WTC11 (cell line): ENCODE measurements around the gene WRAP53. TPM values are rescaled to one million over a fixed set of nuclear protein-coding genes. Genes with fewer than 3 reads are reported as not detected.

Experiments
- ATAC-seq: fragments of 200-7000 bp; cut with Tn5 transposase; 2 replicates; pipeline ENCODE4 v1.10.0; 2021; ENCODE audit warnings: mild to moderate bottlenecking, moderate library complexity
- CTCF ChIA-PET: fragments of 300-600 bp; sonication (Branson Sonifier 250); formaldehyde crosslinking; loops from one replicate; lab custom pipeline; 2021; ENCODE audit warnings: antibody characterized with exemption; lab: Charles Lee
- POLR2A ChIA-PET: fragments of 350-600 bp; sonication (Branson Sonifier 250); formaldehyde crosslinking; loops from one replicate; lab custom pipeline; 2021; ENCODE audit warnings: antibody characterized with exemption; lab: Charles Lee
- DNase-seq: peaks from one replicate; pipeline ENCODE4 v3.0.0; 2021; ENCODE audit warnings: low spot score
- H3K27ac Mint-ChIP-seq: 2 replicates; pipeline ENCODE4 v1.8.0; 2021; ENCODE audit warnings: mixed read lengths
- H3K27me3 Mint-ChIP-seq: 2 replicates; pipeline ENCODE4 v1.8.0; 2021; ENCODE audit warnings: low read depth, mild to moderate bottlenecking, moderate library complexity, mixed read lengths
- H3K36me3 Mint-ChIP-seq: 2 replicates; pipeline ENCODE4 v1.8.0; 2021; ENCODE audit warnings: mixed read lengths
- H3K4me1 Mint-ChIP-seq: 2 replicates; pipeline ENCODE4 v1.8.0; 2022; ENCODE audit warnings: mixed read lengths
- H3K4me3 Mint-ChIP-seq: 2 replicates; pipeline ENCODE4 v1.8.0; 2021; ENCODE audit warnings: mild to moderate bottlenecking, moderate library complexity, mixed read lengths
- H3K9me3 Mint-ChIP-seq: 2 replicates; pipeline ENCODE4 v1.8.0; 2021; ENCODE audit warnings: mixed read lengths
- CREB1 ChIP-seq: sonication (generic); formaldehyde crosslinking; IDR thresholded peaks from 2 replicates; pipeline ENCODE4 v1.8.0; 2023; ENCODE audit warnings: mild to moderate bottlenecking, missing genetic modification reagents
- CREM ChIP-seq: sonication (generic); formaldehyde crosslinking; IDR thresholded peaks from 2 replicates; pipeline ENCODE4 v1.8.1; 2022; ENCODE audit warnings: mild to moderate bottlenecking, missing genetic modification reagents, moderate library complexity
- ELF4 ChIP-seq: sonication (generic); formaldehyde crosslinking; IDR thresholded peaks from 2 replicates; pipeline ENCODE4 v1.8.1; 2022; ENCODE audit warnings: low read depth, mild to moderate bottlenecking, moderate library complexity, missing genetic modification reagents
- FOXJ3 ChIP-seq: sonication (generic); formaldehyde crosslinking; IDR thresholded peaks from 2 replicates; pipeline ENCODE4 v1.9.0; 2021; ENCODE audit warnings: missing genetic modification reagents, mild to moderate bottlenecking, borderline replicate concordance
- FOXP1 ChIP-seq: sonication (generic); formaldehyde crosslinking; IDR thresholded peaks from 2 replicates; pipeline ENCODE4 v1.8.0; 2022; ENCODE audit warnings: missing genetic modification reagents, mild to moderate bottlenecking, moderate library complexity, borderline replicate concordance
- GTF2I ChIP-seq: fragments of 250-450 bp; sonication (Bioruptor Pico); conservative IDR thresholded peaks from 2 replicates; pipeline ENCODE4 v1.4.0; 2021; ENCODE audit warnings: mild to moderate bottlenecking
- IRF2 ChIP-seq: sonication (generic); formaldehyde crosslinking; IDR thresholded peaks from 2 replicates; pipeline ENCODE4 v1.8.0; 2022; ENCODE audit warnings: low read depth, missing genetic modification reagents, borderline replicate concordance
- MAX ChIP-seq: sonication (generic); formaldehyde crosslinking; IDR thresholded peaks from 2 replicates; pipeline ENCODE4 v1.8.0; 2022; ENCODE audit warnings: mild to moderate bottlenecking, missing genetic modification reagents
- MXD4 ChIP-seq: fragments of 250-450 bp; sonication (Bioruptor Pico); IDR thresholded peaks from 2 replicates; pipeline ENCODE4 v1.8.0; 2021; ENCODE audit warnings: mild to moderate bottlenecking, moderate library complexity, borderline replicate concordance
- MYBL2 ChIP-seq: sonication (generic); formaldehyde crosslinking; IDR thresholded peaks from 2 replicates; pipeline ENCODE4 v1.8.1; 2023; ENCODE audit warnings: mild to moderate bottlenecking, moderate library complexity, missing genetic modification reagents
- NFYB ChIP-seq: sonication (generic); formaldehyde crosslinking; conservative IDR thresholded peaks from 2 replicates; pipeline ENCODE4 v1.8.0; 2022; ENCODE audit warnings: low read depth, missing genetic modification reagents
- NR3C1 ChIP-seq: sonication (generic); formaldehyde crosslinking; conservative IDR thresholded peaks from 2 replicates; pipeline ENCODE4 v1.8.1; 2023; ENCODE audit warnings: low read depth, mild to moderate bottlenecking, missing genetic modification reagents
- RELA ChIP-seq: sonication (generic); formaldehyde crosslinking; IDR thresholded peaks from 2 replicates; pipeline ENCODE4 v1.8.1; 2022; ENCODE audit warnings: missing genetic modification reagents, mild to moderate bottlenecking, borderline replicate concordance
- ZMAT4 ChIP-seq: fragments of 250-450 bp; sonication (Bioruptor Pico); IDR thresholded peaks from 2 replicates; pipeline ENCODE4 v1.9.0; 2021; ENCODE audit warnings: mild to moderate bottlenecking
- ZNF121 ChIP-seq: sonication (generic); formaldehyde crosslinking; IDR thresholded peaks from 2 replicates; pipeline ENCODE4 v1.8.0; 2023; ENCODE audit warnings: missing genetic modification reagents
- ZNF396 ChIP-seq: fragments of 250-450 bp; sonication (Bioruptor Pico); IDR thresholded peaks from 2 replicates; pipeline ENCODE4 v1.8.0; 2021; ENCODE audit warnings: mild to moderate bottlenecking, moderate library complexity, borderline replicate concordance
- total RNA-seq: library from RNA; stranded (reverse); gene quantifications from 3 replicates; pipeline ENCODE4 v1.2.3, GENCODE V29; 2021
- TF ChIP-seq, protein P1 (sequence below): sonication (generic); formaldehyde crosslinking; IDR thresholded peaks from 2 replicates; pipeline ENCODE4 v1.8.1; 2022; ENCODE audit warnings: mild to moderate bottlenecking, moderate library complexity, missing genetic modification reagents
- TF ChIP-seq, protein P2 (sequence below): fragments of 250-450 bp; sonication (Bioruptor Pico); IDR thresholded peaks from 2 replicates; pipeline ENCODE4 v2.1.2; 2022; ENCODE audit warnings: mild to moderate bottlenecking, moderate library complexity
- TF ChIP-seq, protein P3 (sequence below): sonication (generic); formaldehyde crosslinking; IDR thresholded peaks from 2 replicates; pipeline ENCODE4 v1.8.1; 2022; ENCODE audit warnings: missing genetic modification reagents, borderline replicate concordance
- TF ChIP-seq, protein P4 (sequence below): sonication (generic); formaldehyde crosslinking; IDR thresholded peaks from 2 replicates; pipeline ENCODE4 v1.8.1; 2022; ENCODE audit warnings: mild to moderate bottlenecking, missing genetic modification reagents, moderate library complexity, borderline replicate concordance
- TF ChIP-seq, protein P5 (sequence below): fragments of 250-450 bp; sonication (Bioruptor Pico); IDR thresholded peaks from 2 replicates; pipeline ENCODE4 v1.9.0; 2021; ENCODE audit warnings: moderate library complexity, mild to moderate bottlenecking, inconsistent platforms, borderline replicate concordance
- TF ChIP-seq, protein P6 (sequence below): sonication (generic); formaldehyde crosslinking; IDR thresholded peaks from 2 replicates; pipeline ENCODE4 v1.8.0; 2023; ENCODE audit warnings: mild to moderate bottlenecking, missing genetic modification reagents

Gene WRAP53
- total RNA-seq, 1 experiment from 2014 or later, result 37.2 TPM

DNA sequence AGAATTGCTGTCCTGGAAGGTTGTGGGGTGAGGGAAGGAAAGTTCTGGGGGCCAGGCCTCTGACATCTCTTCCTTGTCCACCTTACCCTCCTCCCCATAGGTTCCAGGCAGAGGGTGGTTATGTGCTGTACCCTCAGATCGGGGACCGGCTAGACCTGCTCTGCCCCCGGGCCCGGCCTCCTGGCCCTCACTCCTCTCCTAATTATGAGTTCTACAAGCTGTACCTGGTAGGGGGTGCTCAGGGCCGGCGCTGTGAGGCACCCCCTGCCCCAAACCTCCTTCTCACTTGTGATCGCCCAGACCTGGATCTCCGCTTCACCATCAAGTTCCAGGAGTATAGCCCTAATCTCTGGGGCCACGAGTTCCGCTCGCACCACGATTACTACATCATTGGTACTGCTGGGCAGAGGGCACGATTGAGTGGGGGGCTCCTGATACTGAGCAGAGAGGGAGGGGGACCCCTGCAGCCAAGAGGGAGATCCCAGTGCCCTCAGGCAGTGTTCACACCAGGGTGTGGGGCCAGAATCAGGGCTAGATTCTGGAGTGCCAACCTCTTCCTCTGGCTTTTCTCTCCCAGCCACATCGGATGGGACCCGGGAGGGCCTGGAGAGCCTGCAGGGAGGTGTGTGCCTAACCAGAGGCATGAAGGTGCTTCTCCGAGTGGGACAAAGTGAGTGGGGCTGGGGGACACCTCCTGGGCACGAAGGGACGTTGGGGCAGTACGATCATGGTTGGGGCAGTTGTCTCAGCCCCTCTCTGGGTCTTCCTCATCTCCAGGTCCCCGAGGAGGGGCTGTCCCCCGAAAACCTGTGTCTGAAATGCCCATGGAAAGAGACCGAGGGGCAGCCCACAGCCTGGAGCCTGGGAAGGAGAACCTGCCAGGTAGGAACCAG is 19.8 kb downstream of the WRAP53 start (continued):
- no peak for TF ChIP-seq CREB1

- H3K27ac Mint-ChIP-seq, result no peak overlapping the region
- DNase-seq (no peak), ATAC-seq (no peak)
- H3K4me1 Mint-ChIP-seq, result peaks cover 41% of the 10 kb centered on the region
- H3K27me3 Mint-ChIP-seq, result peaks cover 30% of the 10 kb centered on the region
- H3K9me3 Mint-ChIP-seq, result no peaks in the 10 kb centered on the region
- CTCF ChIA-PET, result interaction anchor here (6.1 kb wide), 1 partner anchor 8 kb away, joined by 72 read pairs; the partner anchor contains the start of gene DNAH2
- H3K4me3 Mint-ChIP-seq, result no peak overlapping the region
- TF ChIP-seq GTF2I (CRISPR knock-in tag) (no peak), ZMAT4 (no peak), FOXP1 (CRISPR knock-in tag) (no peak), RELA (CRISPR knock-in tag) (no peak), ZNF121 (no peak), IRF2 (CRISPR knock-in tag) (no peak)
- TF ChIP-seq, protein P1, sequence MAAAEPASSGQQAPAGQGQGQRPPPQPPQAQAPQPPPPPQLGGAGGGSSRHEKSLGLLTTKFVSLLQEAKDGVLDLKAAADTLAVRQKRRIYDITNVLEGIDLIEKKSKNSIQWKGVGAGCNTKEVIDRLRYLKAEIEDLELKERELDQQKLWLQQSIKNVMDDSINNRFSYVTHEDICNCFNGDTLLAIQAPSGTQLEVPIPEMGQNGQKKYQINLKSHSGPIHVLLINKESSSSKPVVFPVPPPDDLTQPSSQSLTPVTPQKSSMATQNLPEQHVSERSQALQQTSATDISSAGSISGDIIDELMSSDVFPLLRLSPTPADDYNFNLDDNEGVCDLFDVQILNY, result no peak
- H3K36me3 Mint-ChIP-seq, result no peaks in the 10 kb centered on the region
- POLR2A ChIA-PET, result no interaction called here
Observed at GRCh38 chr17:7709031-7709430, 20.8 kb downstream of the WRAP53 start.

DNA sequence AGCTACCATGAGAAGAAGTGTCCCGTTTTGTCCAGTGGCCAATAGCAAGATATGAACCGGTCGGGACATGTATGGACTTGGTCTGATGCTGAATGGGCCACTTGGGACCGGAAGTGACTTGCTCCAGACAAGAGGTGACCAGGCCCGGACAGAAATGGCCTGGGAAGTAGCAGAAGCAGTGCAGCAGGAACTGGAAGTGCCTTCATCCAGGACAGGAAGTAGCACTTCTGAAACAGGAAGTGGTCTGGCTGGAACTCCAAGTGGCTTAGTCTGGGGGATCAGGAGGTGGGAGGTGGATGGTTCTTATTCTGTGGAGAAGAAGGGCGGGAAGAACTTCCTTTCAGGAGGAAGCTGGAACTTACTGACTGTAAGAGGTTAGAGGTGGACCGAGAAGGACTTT is 22.0 kb downstream of the WRAP53 start:
- TF ChIP-seq NFYB (CRISPR knock-in tag) (no peak), ELF4 (CRISPR knock-in tag) (no peak), MXD4 (CRISPR knock-in tag) (no peak), MYBL2 (CRISPR knock-in tag) (no peak), NR3C1 (CRISPR knock-in tag) (no peak), FOXJ3 (CRISPR knock-in tag) (no peak), MAX (CRISPR knock-in tag) (no peak), CREM (CRISPR knock-in tag) (no peak), ZNF396 (CRISPR knock-in tag) (no peak)
- TF ChIP-seq, protein P2, sequence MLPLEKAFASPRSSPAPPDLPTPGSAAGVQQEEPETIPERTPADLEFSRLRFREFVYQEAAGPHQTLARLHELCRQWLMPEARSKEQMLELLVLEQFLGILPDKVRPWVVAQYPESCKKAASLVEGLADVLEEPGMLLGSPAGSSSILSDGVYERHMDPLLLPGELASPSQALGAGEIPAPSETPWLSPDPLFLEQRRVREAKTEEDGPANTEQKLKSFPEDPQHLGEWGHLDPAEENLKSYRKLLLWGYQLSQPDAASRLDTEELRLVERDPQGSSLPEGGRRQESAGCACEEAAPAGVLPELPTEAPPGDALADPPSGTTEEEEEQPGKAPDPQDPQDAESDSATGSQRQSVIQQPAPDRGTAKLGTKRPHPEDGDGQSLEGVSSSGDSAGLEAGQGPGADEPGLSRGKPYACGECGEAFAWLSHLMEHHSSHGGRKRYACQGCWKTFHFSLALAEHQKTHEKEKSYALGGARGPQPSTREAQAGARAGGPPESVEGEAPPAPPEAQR, result no peak
- TF ChIP-seq, protein P3, sequence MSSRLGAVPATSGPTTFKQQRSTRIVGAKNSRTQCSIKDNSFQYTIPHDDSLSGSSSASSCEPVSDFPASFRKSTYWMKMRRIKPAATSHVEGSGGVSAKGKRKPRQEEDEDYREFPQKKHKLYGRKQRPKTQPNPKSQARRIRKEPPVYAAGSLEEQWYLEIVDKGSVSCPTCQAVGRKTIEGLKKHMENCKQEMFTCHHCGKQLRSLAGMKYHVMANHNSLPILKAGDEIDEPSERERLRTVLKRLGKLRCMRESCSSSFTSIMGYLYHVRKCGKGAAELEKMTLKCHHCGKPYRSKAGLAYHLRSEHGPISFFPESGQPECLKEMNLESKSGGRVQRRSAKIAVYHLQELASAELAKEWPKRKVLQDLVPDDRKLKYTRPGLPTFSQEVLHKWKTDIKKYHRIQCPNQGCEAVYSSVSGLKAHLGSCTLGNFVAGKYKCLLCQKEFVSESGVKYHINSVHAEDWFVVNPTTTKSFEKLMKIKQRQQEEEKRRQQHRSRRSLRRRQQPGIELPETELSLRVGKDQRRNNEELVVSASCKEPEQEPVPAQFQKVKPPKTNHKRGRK (CRISPR knock-in tag), result no peak
- TF ChIP-seq, protein P4, sequence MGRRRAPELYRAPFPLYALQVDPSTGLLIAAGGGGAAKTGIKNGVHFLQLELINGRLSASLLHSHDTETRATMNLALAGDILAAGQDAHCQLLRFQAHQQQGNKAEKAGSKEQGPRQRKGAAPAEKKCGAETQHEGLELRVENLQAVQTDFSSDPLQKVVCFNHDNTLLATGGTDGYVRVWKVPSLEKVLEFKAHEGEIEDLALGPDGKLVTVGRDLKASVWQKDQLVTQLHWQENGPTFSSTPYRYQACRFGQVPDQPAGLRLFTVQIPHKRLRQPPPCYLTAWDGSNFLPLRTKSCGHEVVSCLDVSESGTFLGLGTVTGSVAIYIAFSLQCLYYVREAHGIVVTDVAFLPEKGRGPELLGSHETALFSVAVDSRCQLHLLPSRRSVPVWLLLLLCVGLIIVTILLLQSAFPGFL (CRISPR knock-in tag), result no peak
- TF ChIP-seq, protein P5, sequence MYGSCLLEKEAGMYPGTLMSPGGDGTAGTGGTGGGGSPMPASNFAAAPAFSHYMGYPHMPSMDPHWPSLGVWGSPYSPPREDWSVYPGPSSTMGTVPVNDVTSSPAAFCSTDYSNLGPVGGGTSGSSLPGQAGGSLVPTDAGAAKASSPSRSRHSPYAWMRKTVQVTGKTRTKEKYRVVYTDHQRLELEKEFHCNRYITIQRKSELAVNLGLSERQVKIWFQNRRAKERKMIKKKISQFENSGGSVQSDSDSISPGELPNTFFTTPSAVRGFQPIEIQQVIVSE, result no peak
- TF ChIP-seq, protein P6, sequence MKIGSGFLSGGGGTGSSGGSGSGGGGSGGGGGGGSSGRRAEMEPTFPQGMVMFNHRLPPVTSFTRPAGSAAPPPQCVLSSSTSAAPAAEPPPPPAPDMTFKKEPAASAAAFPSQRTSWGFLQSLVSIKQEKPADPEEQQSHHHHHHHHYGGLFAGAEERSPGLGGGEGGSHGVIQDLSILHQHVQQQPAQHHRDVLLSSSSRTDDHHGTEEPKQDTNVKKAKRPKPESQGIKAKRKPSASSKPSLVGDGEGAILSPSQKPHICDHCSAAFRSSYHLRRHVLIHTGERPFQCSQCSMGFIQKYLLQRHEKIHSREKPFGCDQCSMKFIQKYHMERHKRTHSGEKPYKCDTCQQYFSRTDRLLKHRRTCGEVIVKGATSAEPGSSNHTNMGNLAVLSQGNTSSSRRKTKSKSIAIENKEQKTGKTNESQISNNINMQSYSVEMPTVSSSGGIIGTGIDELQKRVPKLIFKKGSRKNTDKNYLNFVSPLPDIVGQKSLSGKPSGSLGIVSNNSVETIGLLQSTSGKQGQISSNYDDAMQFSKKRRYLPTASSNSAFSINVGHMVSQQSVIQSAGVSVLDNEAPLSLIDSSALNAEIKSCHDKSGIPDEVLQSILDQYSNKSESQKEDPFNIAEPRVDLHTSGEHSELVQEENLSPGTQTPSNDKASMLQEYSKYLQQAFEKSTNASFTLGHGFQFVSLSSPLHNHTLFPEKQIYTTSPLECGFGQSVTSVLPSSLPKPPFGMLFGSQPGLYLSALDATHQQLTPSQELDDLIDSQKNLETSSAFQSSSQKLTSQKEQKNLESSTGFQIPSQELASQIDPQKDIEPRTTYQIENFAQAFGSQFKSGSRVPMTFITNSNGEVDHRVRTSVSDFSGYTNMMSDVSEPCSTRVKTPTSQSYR, result no peak
- Mint-ChIP-seq H3K4me3 (no peak overlapping the region), H3K27me3 (peaks cover 30% of the 10 kb centered on the region), H3K36me3 (no peaks in the 10 kb centered on the region), H3K9me3 (no peaks in the 10 kb centered on the region), H3K4me1 (peaks cover 37% of the 10 kb centered on the region), H3K27ac (no peak overlapping the region)
- no peak for DNase-seq
- POLR2A ChIA-PET, result no interaction called here
- CTCF ChIA-PET, result interaction anchor here (1.0 to 8.0 kb wide), 3 partner anchors 22 to 78 kb away, joined by 3 to 120 read pairs (median 6); partner anchors contain the start of genes TP53 and WRAP53
- no peak for ATAC-seq
